Stimulated activated CD4-positive, alpha-beta T cell treated with anti-CD3 and anti-CD28 coated beads, Interleukin-4, amount 100 ng/mL, for 4 hours (primary cell): ENCODE results near the gene SMARCD3.

Experiments used
- DNase-seq, 2 experiments: peaks; one replicate each; pipeline ENCODE4 v3.0.0-alpha.2; 2020

Gene SMARCD3

GRCh38 chr7:151248346-151249033 is at the start of gene SMARCD3:
Gene SMARCD3 (minus strand): TSS chr7:151248694. CDS start chr7:151248562, 132 bp downstream.
- peak; percentile 31 to 41 for DNase-seq

GRCh38 chr7:151296202-151296992 is 47.9 kb upstream of the SMARCD3 start:
- no peak for DNase-seq

GRCh38 chr7:151292850-151293249 is 44.4 kb upstream of the SMARCD3 start:
- DNase-seq, result no peak

- no peak for DNase-seq
Observed at GRCh38 chr7:151291206-151291605, 42.7 kb upstream of the SMARCD3 start.

DNA sequence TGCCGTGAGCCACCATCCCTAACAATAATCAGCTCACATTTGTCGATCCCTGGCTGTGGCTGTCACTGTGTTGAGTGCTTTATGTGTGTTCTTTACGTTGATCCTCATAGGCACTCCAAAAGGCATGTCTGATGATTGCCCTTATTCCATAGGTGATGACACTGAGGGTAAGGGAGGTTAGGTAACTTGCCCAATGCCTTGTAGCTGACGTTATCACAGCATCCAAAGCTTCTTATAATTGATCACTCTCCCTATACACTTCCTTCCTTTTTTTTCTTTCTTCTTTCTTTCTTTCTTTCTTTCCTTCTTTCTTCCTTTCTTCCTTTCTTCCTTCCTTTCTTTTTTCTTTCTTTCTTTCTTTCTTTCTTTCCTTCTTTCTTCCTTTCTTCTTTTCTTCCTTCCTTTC is 41.9 kb upstream of the SMARCD3 start:
- DNase-seq, result no peak

DNA sequence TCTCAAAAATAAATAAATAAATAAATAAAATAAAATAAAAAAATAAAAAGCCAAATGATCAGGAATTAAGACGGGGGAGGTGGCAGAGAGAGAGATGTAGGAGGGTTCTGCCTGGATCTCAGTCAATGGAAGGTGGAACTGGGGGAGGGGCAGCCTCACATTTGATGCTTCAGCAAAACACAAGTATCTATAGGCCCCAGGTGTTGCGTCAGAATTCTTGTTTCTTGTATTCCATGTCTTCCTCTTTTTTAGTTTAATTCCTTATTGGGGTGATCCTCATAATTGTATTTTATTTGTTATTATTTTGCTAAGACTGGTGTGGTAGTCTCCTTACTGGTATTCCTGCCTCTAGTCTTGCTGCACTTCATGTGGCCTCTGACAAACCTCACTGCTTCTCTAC is 41.4 kb upstream of the SMARCD3 start:
- no peak for DNase-seq

DNA sequence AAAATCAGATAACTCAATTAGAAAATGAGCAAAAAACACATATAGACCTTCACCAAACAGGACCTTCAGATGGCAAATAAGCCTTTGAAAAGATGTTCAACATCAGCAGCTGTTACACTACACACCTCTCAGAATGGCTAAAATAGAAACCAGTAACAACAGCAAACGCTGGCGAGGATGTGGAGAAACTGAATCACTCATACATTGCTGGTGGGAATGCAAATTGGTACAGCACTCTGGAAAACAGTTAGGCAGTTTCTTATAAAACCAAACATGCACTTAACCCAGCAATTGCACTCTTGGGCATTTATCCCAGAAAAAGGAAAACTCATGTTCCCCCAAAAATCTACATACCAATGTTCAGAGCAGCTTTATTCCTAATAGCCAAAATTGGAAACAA is 37.7 kb upstream of the SMARCD3 start:
- DNase-seq, result no peak

DNA sequence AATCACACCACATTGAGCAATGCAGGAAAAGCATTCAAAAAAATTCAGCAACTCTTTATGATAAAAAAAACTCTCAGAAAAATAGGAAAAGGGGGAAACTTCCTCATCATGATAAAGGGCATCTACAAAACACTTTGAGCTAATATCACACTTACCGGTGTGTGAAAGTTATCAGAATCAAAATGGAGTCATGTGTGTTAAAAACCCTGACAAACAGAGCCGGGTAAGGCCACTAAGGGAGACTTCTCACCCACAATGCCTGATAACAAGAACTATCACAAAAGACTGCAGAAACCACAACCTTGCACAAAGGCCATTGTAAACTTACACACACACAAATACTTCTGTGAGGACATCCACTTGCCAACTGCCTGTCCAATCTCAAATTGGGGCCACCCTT is 34.8 kb upstream of the SMARCD3 start:
- DNase-seq, result no peak

DNA sequence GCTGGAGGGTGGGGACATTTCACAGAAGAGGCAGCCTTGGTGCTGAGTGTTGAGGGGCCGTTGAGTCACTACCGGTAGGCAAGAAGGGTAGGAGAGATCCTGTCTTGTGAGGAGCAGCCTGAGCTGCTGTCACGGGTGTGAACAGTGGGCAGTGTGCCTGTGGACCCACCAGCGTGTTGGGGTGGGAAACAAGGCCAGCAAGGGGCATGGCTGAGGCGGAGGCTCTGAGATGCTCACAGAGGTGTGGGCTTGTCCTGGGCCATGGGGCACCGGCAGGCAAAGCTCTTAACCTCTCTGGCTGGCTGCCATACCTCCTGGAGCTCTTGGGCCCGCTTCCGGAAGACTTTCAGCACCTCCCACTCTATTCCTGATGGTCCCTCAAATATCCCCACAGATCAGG is 33.6 kb upstream of the SMARCD3 start:
- no peak for DNase-seq

- no peak for DNase-seq
Observed at GRCh38 chr7:151281686-151282085, 33.2 kb upstream of the SMARCD3 start.

GRCh38 chr7:151280388-151281019 is 32.0 kb upstream of the SMARCD3 start:
- DNase-seq, result no peak

DNA sequence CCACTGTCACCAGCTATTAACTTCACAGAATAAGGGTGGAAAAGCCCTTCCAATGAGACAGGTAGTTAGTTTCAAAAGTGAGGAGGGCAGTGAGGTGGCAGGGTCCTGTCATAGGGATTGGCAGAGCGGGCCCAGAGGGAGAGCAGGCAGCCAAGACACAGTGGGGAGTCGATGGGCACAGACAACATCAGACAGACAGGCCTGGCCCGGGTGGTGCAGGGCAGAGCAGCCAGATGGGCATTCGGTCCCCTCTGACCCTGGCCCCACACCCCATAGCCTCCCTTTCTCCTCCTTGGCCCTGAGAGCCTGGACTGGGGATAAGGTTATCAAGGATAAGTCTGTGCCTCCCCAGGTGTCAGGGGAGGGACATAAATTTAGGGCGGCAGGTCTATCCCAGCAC is 31.4 kb upstream of the SMARCD3 start:
- DNase-seq, result no peak

GRCh38 chr7:151278949-151279348 is 30.5 kb upstream of the SMARCD3 start:
- DNase-seq, result no peak

- DNase-seq, result no peak
Observed at GRCh38 chr7:151277631-151278030, 29.1 kb upstream of the SMARCD3 start.

DNA sequence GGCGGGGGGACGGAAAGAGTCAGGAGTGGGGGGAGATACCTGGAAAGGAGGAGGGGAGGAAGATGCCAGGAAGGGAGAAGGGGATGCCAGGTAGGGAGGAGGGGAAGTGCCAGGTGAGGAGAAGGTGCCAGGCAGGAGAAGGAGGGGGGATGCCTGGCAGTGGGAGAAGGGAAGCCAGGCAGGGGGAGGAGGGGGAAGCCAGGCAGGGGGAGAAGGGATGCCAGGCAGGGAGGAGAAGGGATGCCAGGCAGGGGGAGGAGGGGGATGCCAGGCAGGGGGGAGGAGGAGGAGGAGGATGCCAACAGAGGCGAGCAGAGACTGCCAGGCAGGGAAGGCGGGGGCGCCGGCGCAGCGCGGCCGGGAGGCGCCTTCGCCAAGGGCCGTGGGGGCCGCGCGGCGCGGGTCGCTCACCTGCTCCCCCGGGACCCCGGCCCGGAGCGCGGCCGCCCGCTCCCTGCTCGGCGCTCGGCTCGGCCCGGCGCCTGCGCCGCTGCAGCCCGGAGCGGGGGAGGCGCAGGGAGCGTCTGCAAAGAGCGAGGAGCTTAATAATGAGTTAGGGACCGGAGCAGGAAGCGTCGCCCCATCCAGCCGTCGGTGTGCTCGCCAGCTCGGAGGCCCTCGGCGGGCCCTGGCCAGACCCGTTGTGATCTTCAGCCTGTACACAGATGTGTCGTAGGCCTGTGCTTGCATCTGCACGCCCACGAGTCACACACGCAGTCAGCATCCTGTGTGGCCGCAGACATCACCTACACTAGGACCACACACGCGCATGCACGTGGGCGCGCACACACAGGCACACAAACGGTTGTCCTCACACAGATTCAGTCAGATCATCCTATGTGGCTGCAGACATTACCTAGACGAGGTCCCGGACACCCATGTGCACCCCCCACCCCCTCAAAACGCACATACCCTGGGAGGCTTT is 28.4 kb upstream of the SMARCD3 start:
- DNase-seq, result peak; percentile 58 to 65

DNA sequence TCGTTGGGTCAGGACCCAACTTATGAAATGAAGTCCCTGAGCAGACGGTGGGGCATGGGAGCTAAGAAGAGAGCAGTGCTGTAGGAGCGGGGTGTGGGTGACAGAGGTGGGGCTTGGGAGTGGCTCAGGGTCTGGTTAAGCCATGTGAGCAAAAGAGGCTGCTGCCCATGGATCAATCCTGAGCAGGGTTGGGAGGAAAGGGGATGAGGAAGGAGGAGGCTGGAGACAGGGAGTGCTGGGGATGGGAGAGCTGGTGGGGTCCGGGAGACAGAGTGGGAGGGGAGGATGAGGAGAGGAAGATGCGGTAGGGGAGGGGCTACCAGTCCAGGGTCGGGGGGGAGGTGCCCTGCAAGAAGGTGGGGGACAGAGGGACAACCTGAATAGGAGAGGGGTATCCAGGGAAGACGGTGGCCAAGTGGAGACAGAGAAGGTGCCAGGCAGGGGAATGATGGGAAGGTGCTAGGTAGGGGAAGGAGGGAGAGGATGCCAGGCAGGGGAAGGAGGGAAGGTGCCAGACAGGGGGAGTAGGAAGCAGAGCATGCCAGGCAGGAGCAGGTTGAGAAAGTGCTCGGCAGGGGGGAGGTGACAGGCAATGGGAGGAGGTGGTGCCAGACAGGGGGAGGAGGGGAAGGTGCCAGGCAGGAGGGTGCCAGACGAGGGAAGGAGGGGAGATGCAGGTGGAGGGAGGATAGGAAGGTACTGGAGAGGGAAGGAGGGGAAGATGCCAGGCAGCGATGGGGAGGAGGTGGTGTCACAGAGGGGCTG is 27.5 kb upstream of the SMARCD3 start:
- no peak for DNase-seq

GRCh38 chr7:151274936-151275812 is 26.7 kb upstream of the SMARCD3 start:
- DNase-seq, result no peak

DNA sequence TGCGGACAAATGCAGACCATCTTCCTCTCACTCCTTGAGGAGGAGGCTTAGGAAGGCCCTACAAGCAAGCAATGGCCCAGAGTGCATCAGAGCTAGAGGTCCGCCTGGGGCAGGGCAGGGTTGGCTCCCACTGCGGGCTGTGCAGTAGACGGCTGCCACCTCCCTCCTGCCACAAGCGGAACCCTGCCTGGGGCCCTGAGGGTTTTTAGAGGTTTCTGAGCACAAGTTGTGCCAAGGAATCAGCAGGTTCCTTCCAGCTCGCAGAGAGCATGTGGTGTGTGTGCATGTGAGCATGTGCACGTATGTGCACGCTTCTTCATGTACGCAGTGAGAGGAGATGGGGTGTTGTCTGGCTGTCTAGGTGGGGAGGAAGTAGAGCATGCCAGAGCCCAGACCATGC is 25.9 kb upstream of the SMARCD3 start:
- no peak for DNase-seq

DNA sequence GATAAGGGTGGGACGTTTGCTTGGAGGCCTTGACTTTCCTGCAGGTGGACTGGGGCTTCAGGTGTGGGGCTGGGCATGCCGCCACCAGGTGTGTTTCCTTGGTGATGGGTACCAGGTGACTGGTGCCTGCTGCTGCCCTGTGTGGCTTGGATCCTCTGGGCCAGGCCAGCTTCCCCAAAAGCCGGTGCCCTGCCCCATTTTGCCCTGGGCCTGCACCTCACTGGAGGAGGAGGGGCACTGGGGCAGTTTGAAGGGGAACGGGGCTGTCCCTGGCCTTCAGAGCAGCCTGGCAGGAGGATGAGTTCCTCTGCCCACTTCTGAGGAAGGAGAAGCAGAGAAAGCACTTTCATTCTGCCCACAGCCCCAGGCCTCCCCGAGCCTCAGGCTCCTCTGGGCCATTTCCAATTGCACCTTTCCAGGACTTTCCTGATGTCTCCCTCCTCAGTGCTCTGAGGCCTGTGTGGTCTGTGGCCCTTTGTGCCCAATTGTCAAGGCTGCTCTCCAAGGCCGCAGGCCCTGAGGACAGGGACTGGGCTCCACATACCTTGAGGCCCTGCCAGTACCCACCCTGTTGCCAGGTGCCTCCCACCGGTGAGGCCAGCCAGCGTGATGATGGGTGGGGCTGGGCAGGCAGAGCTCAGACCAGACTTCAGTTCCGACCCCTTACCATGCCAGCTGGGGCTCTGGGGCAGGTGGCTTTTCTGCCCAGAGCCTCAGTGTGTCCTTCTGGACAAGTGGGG is 25.3 kb upstream of the SMARCD3 start:
- no peak for DNase-seq

- no peak for DNase-seq
Observed at GRCh38 chr7:151272877-151273276, 24.4 kb upstream of the SMARCD3 start.
